ENCODE results near the gene MTFR2. TPM values are rescaled to one million over a fixed set of nuclear protein-coding genes. Genes with fewer than 3 reads are reported as not detected.

The MTFR2 gene
- total RNA-seq, 2 experiments from 2014 or later: 27.2 to 27.9 TPM

- Mint-ChIP-seq H3K27me3 (ENCODE audit: low read depth) (no peaks in the 10 kb centered on the region), H3K4me3 (no peak overlapping the region), H3K36me3 (ENCODE audit: low read depth) (peaks cover 65% of the 10 kb centered on the region), H3K27ac (no peak overlapping the region), H3K9me3 (ENCODE audit: insufficient read depth) (no peaks in the 10 kb centered on the region), H3K4me1 (ENCODE audit: low read depth) (peaks cover 6% of the 10 kb centered on the region)
- ChIA-PET POLR2A (interaction anchor here (0.7 to 1.8 kb wide), 3 partner anchors 9 to 16 kb away, joined by 3 to 8 read pairs (median 4); partner anchors contain the start of gene BCLAF1), CTCF (interaction anchor here (1.0 to 1.6 kb wide), 6 partner anchors 8 to 824 kb away, joined by 3 to 4 read pairs (median 3); no protein-coding TSS in a partner anchor)
- DNase-seq: no peak
- ATAC-seq: no peak
These were observed 24.0 kb upstream of the MTFR2 start for GRCh38 chr6:136274062-136274461.

- no peaks in the 10 kb centered on the region for H3K9me3 Mint-ChIP-seq (ENCODE audit: insufficient read depth)
- no peak for DNase-seq
- ChIA-PET CTCF (interaction anchor here (2.7 kb wide), 1 partner anchor 24 kb away, joined by 10 read pairs; the partner anchor contains the start of gene BCLAF1), POLR2A (no interaction called here)
- no peak overlapping the region for H3K4me3 Mint-ChIP-seq
- no peaks in the 10 kb centered on the region for H3K27me3 Mint-ChIP-seq (ENCODE audit: low read depth)
- H3K4me1 Mint-ChIP-seq (ENCODE audit: low read depth): no peaks in the 10 kb centered on the region
- no peak for ATAC-seq
- H3K27ac Mint-ChIP-seq: peak overlapping the region; percentile 37
- H3K36me3 Mint-ChIP-seq (ENCODE audit: low read depth): peaks cover 69% of the 10 kb centered on the region
These were observed 15.0 kb upstream of the MTFR2 start for GRCh38 chr6:136265101-136265500.

- H3K4me1 Mint-ChIP-seq (ENCODE audit: low read depth): no peaks in the 10 kb centered on the region
- peaks cover 71% of the 10 kb centered on the region for H3K36me3 Mint-ChIP-seq (ENCODE audit: low read depth)
- H3K4me3 Mint-ChIP-seq: no peak overlapping the region
- ChIA-PET POLR2A (interaction anchor here (0.7 to 1.7 kb wide), 3 partner anchors 10 to 27 kb away, joined by 3 to 8 read pairs (median 5); partner anchors contain the start of genes BCLAF1 and MTFR2), CTCF (interaction anchor here (1.1 to 1.4 kb wide), 2 partner anchors 19 to 21 kb away, joined by 3 to 4 read pairs; no protein-coding TSS in a partner anchor)
- no peak overlapping the region for H3K27ac Mint-ChIP-seq
- H3K27me3 Mint-ChIP-seq (ENCODE audit: low read depth): no peaks in the 10 kb centered on the region
- DNase-seq: no peak
- no peak for ATAC-seq
- no peaks in the 10 kb centered on the region for H3K9me3 Mint-ChIP-seq (ENCODE audit: insufficient read depth)
These were observed 12.8 kb upstream of the MTFR2 start for GRCh38 chr6:136262940-136263339.

- POLR2A ChIA-PET: interaction anchor here (0.7 to 7.7 kb wide), 2 partner anchors 13 to 33 kb away, joined by 3 to 140 read pairs; partner anchors contain the start of gene BCLAF1
- DNase-seq: no peak
- Mint-ChIP-seq H3K36me3 (ENCODE audit: low read depth) (peaks cover 39% of the 10 kb centered on the region), H3K27me3 (ENCODE audit: low read depth) (no peaks in the 10 kb centered on the region), H3K4me3 (no peak overlapping the region), H3K4me1 (ENCODE audit: low read depth) (peaks cover 20% of the 10 kb centered on the region), H3K9me3 (ENCODE audit: insufficient read depth) (no peaks in the 10 kb centered on the region), H3K27ac (no peak overlapping the region)
- no peak for ATAC-seq
- CTCF ChIA-PET: interaction anchor here (1.9 to 6.1 kb wide), 2 partner anchors 29 to 63 kb away, joined by 7 to 32 read pairs; no protein-coding TSS in a partner anchor
These were observed 4.8 kb upstream of the MTFR2 start for GRCh38 chr6:136254851-136255466.

- ChIA-PET POLR2A (interaction anchor here (0.9 to 7.7 kb wide), 2 partner anchors 9 to 34 kb away, joined by 3 to 140 read pairs; partner anchors contain the start of gene BCLAF1), CTCF (interaction anchor here (6.1 kb wide), 1 partner anchor 64 kb away, joined by 32 read pairs; no protein-coding TSS in a partner anchor)
- Mint-ChIP-seq H3K27ac (no peak overlapping the region), H3K9me3 (ENCODE audit: insufficient read depth) (no peaks in the 10 kb centered on the region), H3K36me3 (ENCODE audit: low read depth) (peaks cover 41% of the 10 kb centered on the region), H3K4me3 (no peak overlapping the region), H3K27me3 (ENCODE audit: low read depth) (no peaks in the 10 kb centered on the region), H3K4me1 (ENCODE audit: low read depth) (peaks cover 28% of the 10 kb centered on the region)
- ATAC-seq: no peak
- DNase-seq: no peak
These were observed 3.6 kb upstream of the MTFR2 start for GRCh38 chr6:136253734-136254133.

GRCh38 chr6:136252441-136252840, 2.3 kb upstream of the MTFR2 start:
- Mint-ChIP-seq H3K9me3 (ENCODE audit: insufficient read depth) (no peaks in the 10 kb centered on the region), H3K4me3 (no peak overlapping the region), H3K27ac (no peak overlapping the region), H3K4me1 (ENCODE audit: low read depth) (peaks cover 41% of the 10 kb centered on the region), H3K36me3 (ENCODE audit: low read depth) (peaks cover 44% of the 10 kb centered on the region), H3K27me3 (ENCODE audit: low read depth) (no peaks in the 10 kb centered on the region)
- ChIA-PET CTCF (interaction anchor here (6.1 kb wide), 1 partner anchor 65 kb away, joined by 32 read pairs; no protein-coding TSS in a partner anchor), POLR2A (interaction anchor here (7.7 kb wide), 1 partner anchor 36 kb away, joined by 140 read pairs; the partner anchor contains the start of gene BCLAF1)
- ATAC-seq: no peak
- DNase-seq: no peak

GRCh38 chr6:136251394-136251793, 1.3 kb upstream of the MTFR2 start:
- Mint-ChIP-seq H3K27me3 (ENCODE audit: low read depth) (no peaks in the 10 kb centered on the region), H3K4me3 (peak overlapping the region; percentile 92), H3K4me1 (ENCODE audit: low read depth) (peaks cover 48% of the 10 kb centered on the region), H3K36me3 (ENCODE audit: low read depth) (peaks cover 45% of the 10 kb centered on the region), H3K9me3 (ENCODE audit: insufficient read depth) (no peaks in the 10 kb centered on the region), H3K27ac (peak overlapping the region; percentile 94)
- ChIA-PET CTCF (interaction anchor here (0.8 to 6.1 kb wide), 10 partner anchors 9 to 342 kb away, joined by 3 to 32 read pairs (median 7); partner anchors contain the start of gene BCLAF1), POLR2A (interaction anchor here (1.0 to 7.7 kb wide), 3 partner anchors 15 to 37 kb away, joined by 3 to 140 read pairs (median 5); partner anchors contain the start of gene BCLAF1)
- ATAC-seq (no peak), DNase-seq (no peak)

- Mint-ChIP-seq H3K4me1 (ENCODE audit: low read depth) (peaks cover 51% of the 10 kb centered on the region), H3K27me3 (ENCODE audit: low read depth) (no peaks in the 10 kb centered on the region), H3K4me3 (peak overlapping the region; percentile 92), H3K36me3 (ENCODE audit: low read depth) (peaks cover 51% of the 10 kb centered on the region), H3K27ac (peak overlapping the region; percentile 94), H3K9me3 (ENCODE audit: insufficient read depth) (no peaks in the 10 kb centered on the region)
- POLR2A ChIA-PET: interaction anchor here (0.7 to 7.7 kb wide), 16 partner anchors 9 to 1058 kb away, joined by 3 to 140 read pairs (median 5); partner anchors contain the start of gene BCLAF1
- no peak for DNase-seq
- ATAC-seq: peak; percentile 11
- CTCF ChIA-PET: interaction anchor here (0.8 to 6.1 kb wide), 15 partner anchors 10 to 753 kb away, joined by 3 to 32 read pairs (median 5); partner anchors contain the start of genes AHI1 and BCLAF1
These were observed 536 bp upstream of the MTFR2 start for GRCh38 chr6:136250686-136251008.

GRCh38 chr6:136249336-136249735, 775 bp downstream of the MTFR2 start:
- Mint-ChIP-seq H3K4me1 (ENCODE audit: low read depth) (peaks cover 45% of the 10 kb centered on the region), H3K9me3 (ENCODE audit: insufficient read depth) (no peaks in the 10 kb centered on the region), H3K36me3 (ENCODE audit: low read depth) (peaks cover 54% of the 10 kb centered on the region), H3K27ac (peak overlapping the region; percentile 94), H3K4me3 (peak overlapping the region; percentile 92), H3K27me3 (ENCODE audit: low read depth) (no peaks in the 10 kb centered on the region)
- CTCF ChIA-PET: interaction anchor here (1.0 to 4.1 kb wide), 5 partner anchors 11 to 66 kb away, joined by 3 to 25 read pairs (median 9); no protein-coding TSS in a partner anchor
- DNase-seq (peak; percentile 29), ATAC-seq (peak; percentile 1)
- POLR2A ChIA-PET: interaction anchor here (0.9 to 7.7 kb wide), 6 partner anchors 8 to 43 kb away, joined by 3 to 140 read pairs (median 6); partner anchors contain the start of gene BCLAF1

GRCh38 chr6:136244061-136244616, 6.0 kb downstream of the MTFR2 start:
- ChIA-PET POLR2A (no interaction called here), CTCF (no interaction called here)
- Mint-ChIP-seq H3K4me1 (ENCODE audit: low read depth) (peaks cover 27% of the 10 kb centered on the region), H3K36me3 (ENCODE audit: low read depth) (peaks cover 64% of the 10 kb centered on the region), H3K9me3 (ENCODE audit: insufficient read depth) (no peaks in the 10 kb centered on the region), H3K27ac (no peak overlapping the region), H3K27me3 (ENCODE audit: low read depth) (no peaks in the 10 kb centered on the region), H3K4me3 (no peak overlapping the region)
- DNase-seq (no peak), ATAC-seq (no peak)

GRCh38 chr6:136236466-136237293, 13.4 kb downstream of the MTFR2 start:
- ATAC-seq (no peak), DNase-seq (no peak)
- H3K27ac Mint-ChIP-seq: no peak overlapping the region
- no peaks in the 10 kb centered on the region for H3K27me3 Mint-ChIP-seq (ENCODE audit: low read depth)
- peaks cover 19% of the 10 kb centered on the region for H3K4me1 Mint-ChIP-seq (ENCODE audit: low read depth)
- ChIA-PET POLR2A (interaction anchor here (0.9 to 2.2 kb wide), 2 partner anchors 14 to 53 kb away, joined by 5 to 10 read pairs; partner anchors contain the start of gene BCLAF1), CTCF (interaction anchor here (1.9 to 3.4 kb wide), 2 partner anchors 10 to 14 kb away, joined by 9 to 17 read pairs; partner anchors contain the start of gene MTFR2)
- peaks cover 54% of the 10 kb centered on the region for H3K36me3 Mint-ChIP-seq (ENCODE audit: low read depth)
- no peak overlapping the region for H3K4me3 Mint-ChIP-seq
- H3K9me3 Mint-ChIP-seq (ENCODE audit: insufficient read depth): no peaks in the 10 kb centered on the region
